Colonic mucosa (tissue), 4 donors: Measurements from ENCODE around the gene MAX. TPM values are rescaled to one million over a fixed set of nuclear protein-coding genes. Genes with fewer than 3 reads are reported as not detected.
A peak's percentile ranks its signal among the peaks of the same experiment; 100 is the strongest.

Source experiments
- DNase-seq: peaks from one replicate; pipeline ENCODE4 v3.0.0-alpha.2; 2020
- H3K27ac ChIP-seq: fragments of 200-600 bp; one replicate; pipeline ENCODE4 v1.8.0; 2021
- H3K27me3 ChIP-seq: fragments of 200-600 bp; one replicate; pipeline ENCODE4 v1.8.0; 2021
- H3K36me3 ChIP-seq: fragments of 200-600 bp; one replicate; pipeline ENCODE4 v1.8.0; 2021
- H3K4me1 ChIP-seq: fragments of 200-600 bp; one replicate; pipeline ENCODE4 v1.8.0; 2021; ENCODE audit warnings: mild to moderate bottlenecking
- H3K4me3 ChIP-seq: fragments of 200-600 bp; one replicate; pipeline ENCODE4 v1.8.0; 2021
- H3K9ac ChIP-seq, 2 donors: one replicate each; pipeline ENCODE4 v1.7.0; 2013; ENCODE audit warnings: control low read depth in 2 of 2, low read depth in 2 of 2, low read length in 2 of 2
- H3K9me3 ChIP-seq: fragments of 200-600 bp; one replicate; pipeline ENCODE4 v1.8.0; 2021
- intact Hi-C: fragments of 100-400 bp; cut with DNase I; formaldehyde crosslinking; loops from one replicate; pipeline ENCODE4 v1.14.1; 2022
- total RNA-seq, 2 donors: library from RNA; stranded (reverse); fragmentation: NEBNext Ultra II Directional in 1 of 2; extraction: Animal tissue kit (Norgen Biotek cat#: 25700) in 1 of 2; gene quantifications; one replicate each; pipeline ENCODE4 v1.2.1, GENCODE V29; 2021
- TF ChIP-seq, protein P1 (sequence below): fragments of 200-600 bp; IDR thresholded peaks from one replicate; pipeline ENCODE4 v1.8.0; 2022; ENCODE audit warnings: antibody characterized with exemption, mild to moderate bottlenecking
- donor health status: healthy.
- donor health status: DM: no; HTN: no; CAD: no.
- donor health status: DM: no; HTN: no; CAD: no.

The MAX gene
- total RNA-seq, 2 donors from 2014 or later = 91.1 to 107 TPM

DNA sequence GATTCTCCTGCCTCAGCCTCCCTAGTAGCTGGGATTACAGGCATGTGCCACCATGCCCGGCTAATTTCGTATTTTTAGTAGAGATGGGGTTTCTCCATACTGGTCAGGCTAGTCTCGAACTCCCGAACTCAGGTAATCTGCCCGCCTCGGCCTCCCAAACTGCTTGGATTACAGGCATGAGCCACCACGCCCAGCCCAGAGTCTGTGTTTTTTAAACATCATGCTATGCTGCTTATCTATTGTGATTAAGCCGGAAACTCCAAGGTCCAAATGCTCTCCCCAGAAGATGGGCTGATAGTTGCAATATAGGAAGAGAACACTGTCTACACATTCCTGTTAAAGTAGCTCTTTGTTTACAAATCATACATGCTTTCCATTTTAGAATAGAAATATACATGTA is 30.5 kb upstream of the MAX start:
- H3K9me3 ChIP-seq = no peaks in the 10 kb centered on the region
- peak; percentile 61 for DNase-seq
- intact Hi-C loops = no loop called here
- no peaks in the 10 kb centered on the region for H3K36me3 ChIP-seq
- peak overlapping the region; percentile 31 for H3K27ac ChIP-seq
- TF ChIP-seq, protein P1, sequence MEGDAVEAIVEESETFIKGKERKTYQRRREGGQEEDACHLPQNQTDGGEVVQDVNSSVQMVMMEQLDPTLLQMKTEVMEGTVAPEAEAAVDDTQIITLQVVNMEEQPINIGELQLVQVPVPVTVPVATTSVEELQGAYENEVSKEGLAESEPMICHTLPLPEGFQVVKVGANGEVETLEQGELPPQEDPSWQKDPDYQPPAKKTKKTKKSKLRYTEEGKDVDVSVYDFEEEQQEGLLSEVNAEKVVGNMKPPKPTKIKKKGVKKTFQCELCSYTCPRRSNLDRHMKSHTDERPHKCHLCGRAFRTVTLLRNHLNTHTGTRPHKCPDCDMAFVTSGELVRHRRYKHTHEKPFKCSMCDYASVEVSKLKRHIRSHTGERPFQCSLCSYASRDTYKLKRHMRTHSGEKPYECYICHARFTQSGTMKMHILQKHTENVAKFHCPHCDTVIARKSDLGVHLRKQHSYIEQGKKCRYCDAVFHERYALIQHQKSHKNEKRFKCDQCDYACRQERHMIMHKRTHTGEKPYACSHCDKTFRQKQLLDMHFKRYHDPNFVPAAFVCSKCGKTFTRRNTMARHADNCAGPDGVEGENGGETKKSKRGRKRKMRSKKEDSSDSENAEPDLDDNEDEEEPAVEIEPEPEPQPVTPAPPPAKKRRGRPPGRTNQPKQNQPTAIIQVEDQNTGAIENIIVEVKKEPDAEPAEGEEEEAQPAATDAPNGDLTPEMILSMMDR = no peak
- no peak overlapping the region for H3K4me3 ChIP-seq
- H3K4me1 ChIP-seq = no peaks in the 10 kb centered on the region
- no peak overlapping the region for H3K9ac ChIP-seq
- H3K27me3 ChIP-seq = no peaks in the 10 kb centered on the region

DNA sequence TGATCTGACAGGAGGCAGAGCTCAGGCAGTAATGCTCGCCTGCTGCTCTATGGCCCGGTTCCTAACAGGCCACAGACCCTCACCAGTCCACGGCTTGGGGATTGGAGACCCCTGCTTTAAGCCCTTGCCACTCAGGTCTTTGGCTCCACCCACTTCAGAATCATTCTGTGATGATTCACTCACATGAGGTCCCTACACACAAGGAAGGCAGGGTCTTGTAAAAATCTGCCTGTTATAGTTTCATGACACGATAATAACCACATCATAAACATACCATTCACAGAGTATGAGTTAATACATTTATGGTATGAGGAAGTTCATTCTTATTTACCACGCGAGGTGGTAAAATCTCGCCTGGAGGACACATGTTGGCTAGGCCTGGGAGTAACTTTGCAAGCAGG is 29.0 kb upstream of the MAX start:
- H3K36me3 ChIP-seq = no peaks in the 10 kb centered on the region
- H3K4me3 ChIP-seq = no peak overlapping the region
- H3K27me3 ChIP-seq = no peaks in the 10 kb centered on the region
- peak; percentile 64 for DNase-seq
- no peaks in the 10 kb centered on the region for H3K4me1 ChIP-seq
- peak overlapping the region; percentile 40 for H3K27ac ChIP-seq
- peak overlapping the region in 1 of 2 donors; percentile 32 for H3K9ac ChIP-seq
- H3K9me3 ChIP-seq = no peaks in the 10 kb centered on the region
- TF ChIP-seq, protein P1 = no peak
- intact Hi-C loops = no loop called here

DNA sequence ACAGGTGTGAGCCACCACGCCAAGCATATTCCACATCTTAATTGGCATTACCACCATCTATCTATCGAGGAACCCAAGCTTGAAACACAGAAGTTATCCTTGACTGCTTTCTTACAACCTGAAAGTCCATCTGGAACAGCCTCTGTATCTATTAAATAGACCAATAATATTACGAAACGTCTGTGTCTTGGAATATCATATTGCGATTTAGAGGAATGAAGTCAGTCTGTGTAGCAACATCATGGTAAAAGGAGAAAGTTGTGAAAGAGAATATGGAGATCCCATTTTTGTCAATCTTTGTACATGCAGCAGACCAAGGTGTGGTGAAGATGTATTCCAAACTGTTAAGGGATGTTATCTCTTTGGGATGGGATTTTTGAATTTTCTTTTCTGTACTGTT is 25.8 kb upstream of the MAX start:
- Histone ChIP-seq H3K4me1 (no peaks in the 10 kb centered on the region), H3K4me3 (no peak overlapping the region), H3K27me3 (no peaks in the 10 kb centered on the region), H3K9me3 (no peaks in the 10 kb centered on the region), H3K36me3 (no peaks in the 10 kb centered on the region), H3K27ac (no peak overlapping the region), H3K9ac (no peak overlapping the region)
- TF ChIP-seq, protein P1 = no peak
- intact Hi-C loops = no loop called here
- no peak for DNase-seq

DNA sequence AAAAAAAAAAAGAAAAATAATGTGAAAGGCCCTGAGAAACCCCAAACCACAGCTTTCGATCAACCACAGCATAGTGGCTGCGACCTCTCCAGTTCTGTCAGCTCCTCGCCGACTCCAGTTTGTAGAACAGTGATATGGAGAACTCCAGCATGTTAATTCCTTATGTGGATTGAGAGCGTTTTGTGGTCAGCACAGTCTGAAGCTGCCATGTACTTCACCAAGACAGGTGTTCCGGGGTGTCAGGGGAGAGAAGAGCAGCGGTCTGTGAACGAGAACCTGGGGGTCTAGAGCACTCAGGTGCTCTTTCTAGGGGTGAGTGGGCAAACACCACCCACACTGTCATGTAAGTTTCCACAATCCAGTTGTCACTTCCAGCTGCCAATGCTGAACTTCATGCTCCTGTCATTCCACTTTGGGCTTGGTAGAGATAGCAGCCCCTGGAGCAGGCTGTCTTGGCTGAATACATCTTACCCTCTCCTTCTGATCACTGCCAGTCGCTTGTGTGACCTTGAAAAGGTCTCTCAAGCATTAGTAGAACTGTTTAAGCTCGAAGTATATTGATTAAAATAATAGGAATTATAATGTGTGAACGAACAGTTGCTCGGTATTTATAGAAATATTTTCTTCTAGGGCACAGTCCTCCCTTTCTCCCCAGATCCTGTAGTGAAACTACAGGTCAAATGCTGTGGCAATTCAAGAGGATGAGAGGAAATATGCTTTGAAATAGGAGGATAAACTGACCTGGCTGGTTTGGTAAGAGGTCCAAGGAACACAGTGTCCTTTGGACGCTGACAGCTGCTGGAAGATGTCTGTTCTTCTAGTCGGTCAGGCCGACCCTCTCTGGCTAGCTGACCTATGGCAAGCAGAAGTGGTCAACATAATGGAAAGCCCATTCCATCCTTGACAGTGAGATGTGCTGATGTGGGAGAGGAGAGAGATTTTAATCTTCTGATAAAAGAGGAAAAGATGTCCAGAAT is 15.7 kb upstream of the MAX start:
- Histone ChIP-seq H3K27ac (no peak overlapping the region), H3K36me3 (no peaks in the 10 kb centered on the region), H3K27me3 (no peaks in the 10 kb centered on the region), H3K4me1 (no peaks in the 10 kb centered on the region), H3K9me3 (no peaks in the 10 kb centered on the region), H3K9ac (no peak overlapping the region), H3K4me3 (no peak overlapping the region)
- intact Hi-C loops = no loop called here
- TF ChIP-seq, protein P1 = no peak
- no peak for DNase-seq

DNA sequence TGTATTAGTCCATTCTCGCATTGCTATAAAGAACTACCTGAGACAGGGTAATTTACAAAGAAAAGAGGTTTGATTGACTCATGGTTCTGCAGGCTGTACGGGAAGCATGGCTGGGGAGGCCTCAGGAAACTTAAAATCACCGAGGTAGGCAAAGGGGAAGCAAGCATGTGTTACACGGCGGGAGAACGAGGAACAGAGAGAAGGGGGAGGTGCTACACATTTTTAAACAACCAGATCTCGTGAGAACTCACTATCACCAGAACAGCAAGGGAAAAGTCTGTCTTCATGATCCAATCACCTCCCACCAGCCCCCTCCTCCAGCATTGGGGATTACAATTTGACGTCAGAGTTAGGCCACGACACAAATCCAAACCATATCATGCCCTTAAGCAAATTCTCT is 13.3 kb upstream of the MAX start:
- intact Hi-C loops = no loop called here
- no peak overlapping the region for H3K4me3 ChIP-seq
- H3K36me3 ChIP-seq = no peaks in the 10 kb centered on the region
- H3K9me3 ChIP-seq = no peaks in the 10 kb centered on the region
- H3K9ac ChIP-seq = no peak overlapping the region
- DNase-seq = no peak
- H3K27ac ChIP-seq = no peak overlapping the region
- H3K27me3 ChIP-seq = no peaks in the 10 kb centered on the region
- H3K4me1 ChIP-seq = no peaks in the 10 kb centered on the region
- TF ChIP-seq, protein P1 = no peak
